Measurements from ENCODE around the gene PSMA6.

DNA sequence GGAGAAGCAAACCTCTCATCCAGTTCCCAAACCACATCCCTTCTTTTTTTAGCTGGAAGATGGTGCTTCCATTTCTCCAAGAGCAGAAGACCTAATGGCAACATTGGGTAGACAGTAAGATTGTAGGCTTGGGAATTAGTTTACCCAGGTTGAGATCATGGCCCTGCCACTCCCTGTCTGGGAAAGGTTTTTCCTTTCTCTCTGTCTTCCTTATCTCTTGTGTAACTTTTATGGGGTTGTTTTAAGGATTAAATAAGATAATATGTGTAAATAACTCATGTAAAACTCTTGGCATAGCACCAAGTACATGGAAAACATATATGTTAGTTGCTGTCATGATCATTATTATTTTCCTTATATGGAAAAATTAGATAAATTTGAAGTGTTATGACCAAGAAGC is 23.2 kb upstream of the PSMA6 start:
- TF ChIP-seq EZH2 (IDR thresholded peaks at IDR 0.05; ENCODE audit: low read depth, unreplicated experiment), result no peak
- TF ChIP-seq, protein P1, sequence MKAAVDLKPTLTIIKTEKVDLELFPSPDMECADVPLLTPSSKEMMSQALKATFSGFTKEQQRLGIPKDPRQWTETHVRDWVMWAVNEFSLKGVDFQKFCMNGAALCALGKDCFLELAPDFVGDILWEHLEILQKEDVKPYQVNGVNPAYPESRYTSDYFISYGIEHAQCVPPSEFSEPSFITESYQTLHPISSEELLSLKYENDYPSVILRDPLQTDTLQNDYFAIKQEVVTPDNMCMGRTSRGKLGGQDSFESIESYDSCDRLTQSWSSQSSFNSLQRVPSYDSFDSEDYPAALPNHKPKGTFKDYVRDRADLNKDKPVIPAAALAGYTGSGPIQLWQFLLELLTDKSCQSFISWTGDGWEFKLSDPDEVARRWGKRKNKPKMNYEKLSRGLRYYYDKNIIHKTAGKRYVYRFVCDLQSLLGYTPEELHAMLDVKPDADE (IDR thresholded peaks at IDR 0.05), result no peak
- TF ChIP-seq, protein P2, sequence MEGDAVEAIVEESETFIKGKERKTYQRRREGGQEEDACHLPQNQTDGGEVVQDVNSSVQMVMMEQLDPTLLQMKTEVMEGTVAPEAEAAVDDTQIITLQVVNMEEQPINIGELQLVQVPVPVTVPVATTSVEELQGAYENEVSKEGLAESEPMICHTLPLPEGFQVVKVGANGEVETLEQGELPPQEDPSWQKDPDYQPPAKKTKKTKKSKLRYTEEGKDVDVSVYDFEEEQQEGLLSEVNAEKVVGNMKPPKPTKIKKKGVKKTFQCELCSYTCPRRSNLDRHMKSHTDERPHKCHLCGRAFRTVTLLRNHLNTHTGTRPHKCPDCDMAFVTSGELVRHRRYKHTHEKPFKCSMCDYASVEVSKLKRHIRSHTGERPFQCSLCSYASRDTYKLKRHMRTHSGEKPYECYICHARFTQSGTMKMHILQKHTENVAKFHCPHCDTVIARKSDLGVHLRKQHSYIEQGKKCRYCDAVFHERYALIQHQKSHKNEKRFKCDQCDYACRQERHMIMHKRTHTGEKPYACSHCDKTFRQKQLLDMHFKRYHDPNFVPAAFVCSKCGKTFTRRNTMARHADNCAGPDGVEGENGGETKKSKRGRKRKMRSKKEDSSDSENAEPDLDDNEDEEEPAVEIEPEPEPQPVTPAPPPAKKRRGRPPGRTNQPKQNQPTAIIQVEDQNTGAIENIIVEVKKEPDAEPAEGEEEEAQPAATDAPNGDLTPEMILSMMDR (conservative IDR thresholded peaks at IDR 0.05; ENCODE audit: low read depth in 2 of 2), result no peak
- no peak for TF ChIP-seq EZH2phosphoT487 (IDR thresholded peaks at IDR 0.05; ENCODE audit: unreplicated experiment)
- TF ChIP-seq POLR2AphosphoS5 (IDR thresholded peaks at IDR 0.05; ENCODE audit: low read depth), result no peak

Measured in GM23338 (cell line).